Right atrium auricular region (tissue), 2 donors: ENCODE data around the gene ARHGEF12. TPM values are rescaled to one million over a fixed set of nuclear protein-coding genes. Genes with fewer than 3 reads are reported as not detected.

Source experiments
- DNase-seq: peaks from one replicate; pipeline ENCODE4 v3.0.0-alpha.2; 2019; ENCODE audit warnings: low spot score
- H3K27ac ChIP-seq, 2 donors: fragments of 200-600 bp; sonication (generic); 1 replicate in 1 of 2; 2 replicates in 1 of 2; pipeline ENCODE4 v1.5.1; 2016 to 2019
- H3K27me3 ChIP-seq, 2 donors: fragments of 200-600 bp; sonication (generic); one replicate each; pipeline versions ENCODE4 v1.5.1 to v1.6.0; 2017 to 2019
- H3K36me3 ChIP-seq: fragments of 200-600 bp; sonication (generic); one replicate; pipeline ENCODE4 v1.5.1; 2016
- H3K4me1 ChIP-seq, 2 donors: fragments of 200-600 bp; sonication (generic); one replicate each; pipeline versions ENCODE4 v1.5.1 to v1.6.0; 2017 to 2019
- H3K4me3 ChIP-seq, 2 donors: fragments of 200-600 bp; sonication (generic); 1 replicate in 1 of 2; 2 replicates in 1 of 2; pipeline ENCODE4 v1.5.1; 2017 to 2019; ENCODE audit warnings: mild to moderate bottlenecking in 1 of 2, moderate library complexity in 1 of 2
- H3K9me3 ChIP-seq, 2 donors: fragments of 200-600 bp; sonication (generic); one replicate each; pipeline ENCODE4 v1.5.1; 2019
- CTCF ChIP-seq, 2 donors: fragments of 200-600 bp; sonication (generic); IDR thresholded peaks; one replicate each; pipeline ENCODE4 v1.5.1; 2019; ENCODE audit warnings: antibody characterized with exemption in 2 of 2
- total RNA-seq, 2 donors: library from RNA; depleted of rRNA; stranded (reverse); fragments of >200 nt; gene quantifications; one replicate each; pipeline ENCODE4 v1.1.0, GENCODE V29; 2016

Gene ARHGEF12
- total RNA-seq, 2 donors from 2014 or later, result 84.0 to 87.2 TPM

GRCh38 chr11:120520091-120520822, 184.0 kb downstream of the ARHGEF12 start:
- no peak for TF ChIP-seq CTCF (IDR thresholded peaks at IDR 0.05)
- Histone ChIP-seq H3K27me3 (no peaks in the 10 kb centered on the region), H3K9me3 (no peaks in the 10 kb centered on the region), H3K4me1 (peaks cover 0 to 11% of the 10 kb centered on the region in 2 donors), H3K36me3 (no peaks in the 10 kb centered on the region), H3K4me3 (no peak overlapping the region), H3K27ac (no peak overlapping the region)
- DNase-seq, result no peak

GRCh38 chr11:120521176-120521575, 185.0 kb downstream of the ARHGEF12 start:
- Histone ChIP-seq H3K27ac (no peak overlapping the region), H3K4me1 (peaks cover 0 to 11% of the 10 kb centered on the region in 2 donors), H3K27me3 (no peaks in the 10 kb centered on the region), H3K4me3 (no peak overlapping the region), H3K36me3 (no peaks in the 10 kb centered on the region), H3K9me3 (no peaks in the 10 kb centered on the region)
- no peak for DNase-seq
- no peak for TF ChIP-seq CTCF (IDR thresholded peaks at IDR 0.05)

GRCh38 chr11:120522021-120522420, 185.8 kb downstream of the ARHGEF12 start:
- Histone ChIP-seq H3K4me1 (peaks cover 0 to 14% of the 10 kb centered on the region in 2 donors), H3K9me3 (no peaks in the 10 kb centered on the region), H3K27ac (no peak overlapping the region), H3K4me3 (no peak overlapping the region), H3K36me3 (no peaks in the 10 kb centered on the region), H3K27me3 (no peaks in the 10 kb centered on the region)
- TF ChIP-seq CTCF (IDR thresholded peaks at IDR 0.05), result no peak
- DNase-seq, result no peak

GRCh38 chr11:120522736-120523135, 186.5 kb downstream of the ARHGEF12 start:
- Histone ChIP-seq H3K4me1 (peaks cover 0 to 12% of the 10 kb centered on the region in 2 donors), H3K27me3 (no peaks in the 10 kb centered on the region), H3K9me3 (no peaks in the 10 kb centered on the region), H3K36me3 (no peaks in the 10 kb centered on the region), H3K4me3 (no peak overlapping the region), H3K27ac (no peak overlapping the region)
- no peak for TF ChIP-seq CTCF (IDR thresholded peaks at IDR 0.05)
- DNase-seq, result no peak

GRCh38 chr11:120523196-120523595, 187.0 kb downstream of the ARHGEF12 start:
- Histone ChIP-seq H3K27ac (no peak overlapping the region), H3K4me1 (peaks cover 0 to 10% of the 10 kb centered on the region in 2 donors), H3K27me3 (no peaks in the 10 kb centered on the region), H3K36me3 (no peaks in the 10 kb centered on the region), H3K9me3 (no peaks in the 10 kb centered on the region), H3K4me3 (no peak overlapping the region)
- no peak for DNase-seq
- no peak for TF ChIP-seq CTCF (IDR thresholded peaks at IDR 0.05)
